NCI-H524 (cell line): ENCODE results near the gene CLNK.

Experiments
- DNase-seq, 2 experiments: peaks; one replicate each; lab custom pipeline; 2025; lab: John Stamatoyannopoulos, UW

CLNK gene

DNA sequence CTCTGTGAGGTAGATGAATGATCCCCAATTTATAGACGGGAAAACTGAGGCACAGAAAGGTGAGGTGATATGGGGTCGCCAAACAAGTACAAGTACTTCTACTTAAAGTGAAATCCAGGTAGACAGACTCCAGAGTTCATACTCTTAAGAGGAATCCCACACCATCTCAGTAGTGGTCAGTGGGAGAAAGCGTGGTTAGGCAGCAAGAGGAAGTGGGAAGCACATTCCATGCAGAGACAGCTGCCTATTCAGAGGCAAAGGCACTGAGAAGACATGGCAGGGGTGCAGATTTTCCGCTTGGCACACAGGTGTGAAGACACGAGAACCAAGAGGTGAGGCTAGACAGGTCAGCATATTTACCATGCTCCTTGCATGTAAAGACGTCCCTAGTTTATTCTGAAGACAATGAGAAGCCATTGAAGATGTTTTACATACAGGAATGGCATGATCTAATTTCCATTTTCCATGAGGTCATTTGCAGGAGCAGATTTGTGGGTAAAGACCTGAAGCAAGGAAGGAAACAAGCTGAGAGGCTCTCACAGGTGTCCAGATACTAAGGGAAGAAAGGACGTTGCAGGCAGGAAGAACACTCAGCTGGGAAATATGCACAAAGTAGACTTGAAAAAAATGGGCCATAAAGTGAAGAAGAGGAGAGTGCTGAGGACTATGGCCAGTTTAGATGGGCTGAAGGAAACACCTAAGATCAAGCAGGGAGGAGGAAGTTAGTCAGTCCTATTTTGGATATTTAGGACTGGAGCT lies 17.3 kb upstream of the CLNK start:
- no peak for DNase-seq

DNA sequence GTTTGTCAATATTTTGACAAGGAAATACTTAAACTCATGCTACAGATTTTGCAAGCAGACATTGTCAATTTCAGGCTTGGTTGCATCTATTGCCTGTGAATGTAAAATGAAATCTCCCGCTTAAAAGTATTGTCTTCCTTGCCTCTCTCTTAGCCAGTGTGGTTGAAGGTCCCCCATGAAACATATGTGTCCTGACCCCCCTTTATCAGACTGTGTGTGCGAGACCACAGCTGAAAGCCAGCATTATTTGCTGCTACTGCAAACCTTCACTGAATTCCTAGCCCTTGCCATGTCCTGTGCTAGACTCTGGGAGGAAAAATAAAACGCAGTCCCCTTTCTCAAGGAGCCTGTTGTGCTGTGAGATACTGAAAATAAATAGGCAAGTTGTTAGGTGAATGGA lies 16.6 kb upstream of the CLNK start:
- no peak for DNase-seq

DNA sequence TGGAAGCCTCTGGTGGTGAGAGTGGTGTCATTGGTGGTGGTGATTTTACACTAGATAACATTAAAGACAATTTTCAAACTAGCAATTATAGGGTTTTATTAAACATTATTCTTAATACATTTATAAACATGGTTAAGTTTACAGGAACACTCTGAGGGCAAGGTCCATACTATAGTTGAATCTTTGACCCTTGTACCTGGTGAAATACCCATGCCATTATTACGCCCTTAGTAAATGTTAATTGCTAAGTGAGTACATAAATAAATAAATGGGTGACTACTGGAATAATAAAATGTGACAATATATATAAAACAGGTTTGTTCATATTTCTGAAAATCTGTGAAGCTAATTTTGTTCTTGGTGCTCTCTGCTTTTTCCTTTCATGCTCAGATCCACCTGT lies 13.6 kb upstream of the CLNK start:
- no peak for DNase-seq

DNA sequence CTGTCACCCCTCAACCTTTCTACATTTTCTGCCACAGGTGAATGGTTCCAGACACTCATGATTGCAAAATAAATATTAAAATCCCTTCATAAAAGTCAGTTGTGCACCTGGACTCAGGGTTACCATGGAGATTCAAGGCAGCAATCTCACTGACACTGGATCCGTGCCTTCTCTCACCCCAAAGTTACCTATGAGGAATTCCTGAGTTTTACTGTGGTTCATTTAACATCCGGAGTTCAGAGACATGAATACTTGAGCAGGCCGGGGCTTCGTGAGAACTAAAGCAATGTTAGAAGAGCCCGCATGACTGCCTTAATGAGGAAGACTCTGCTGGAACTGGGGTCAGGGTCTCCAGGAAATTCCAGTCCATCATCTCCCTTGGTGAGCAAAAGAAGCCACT lies 12.5 kb upstream of the CLNK start:
- DNase-seq, result no peak

DNA sequence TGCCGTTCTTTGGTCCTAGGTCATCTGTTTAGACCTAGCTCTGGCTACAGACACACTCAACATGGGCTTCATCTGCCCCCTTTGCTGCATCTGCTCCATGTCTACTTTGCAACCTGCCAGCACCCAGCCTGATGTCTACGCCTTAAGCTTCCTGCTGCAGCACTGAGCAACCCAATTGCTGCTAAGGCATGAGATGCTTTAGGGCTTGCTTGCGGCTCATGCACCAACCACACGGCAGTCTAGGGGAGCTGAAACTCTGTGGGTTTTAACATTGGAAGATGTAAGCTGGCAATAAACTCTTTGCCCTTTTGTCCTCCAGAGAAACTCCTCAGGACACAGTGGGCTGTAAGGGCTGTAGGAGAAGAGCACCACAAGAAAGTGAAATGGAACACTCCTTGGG lies 11.7 kb upstream of the CLNK start:
- DNase-seq, result no peak

DNA sequence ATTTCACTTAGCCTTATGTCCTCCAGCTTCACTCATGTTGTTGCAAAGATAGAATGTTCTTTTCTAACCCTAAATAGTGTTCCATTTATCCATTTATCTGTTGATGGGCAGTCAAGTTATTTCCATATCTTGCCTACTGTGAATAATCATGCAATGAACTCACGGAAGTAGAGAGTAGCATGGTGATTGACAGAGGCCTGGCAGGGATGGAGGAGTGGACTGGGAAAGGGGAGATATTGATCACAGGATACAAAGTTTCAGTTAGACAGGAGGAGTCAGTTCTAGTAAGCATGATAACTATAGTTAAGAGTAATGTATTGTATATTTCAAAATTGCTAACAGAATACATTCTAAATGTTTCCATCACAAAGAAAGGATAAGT lies 10.3 kb upstream of the CLNK start:
- DNase-seq, result no peak

DNA sequence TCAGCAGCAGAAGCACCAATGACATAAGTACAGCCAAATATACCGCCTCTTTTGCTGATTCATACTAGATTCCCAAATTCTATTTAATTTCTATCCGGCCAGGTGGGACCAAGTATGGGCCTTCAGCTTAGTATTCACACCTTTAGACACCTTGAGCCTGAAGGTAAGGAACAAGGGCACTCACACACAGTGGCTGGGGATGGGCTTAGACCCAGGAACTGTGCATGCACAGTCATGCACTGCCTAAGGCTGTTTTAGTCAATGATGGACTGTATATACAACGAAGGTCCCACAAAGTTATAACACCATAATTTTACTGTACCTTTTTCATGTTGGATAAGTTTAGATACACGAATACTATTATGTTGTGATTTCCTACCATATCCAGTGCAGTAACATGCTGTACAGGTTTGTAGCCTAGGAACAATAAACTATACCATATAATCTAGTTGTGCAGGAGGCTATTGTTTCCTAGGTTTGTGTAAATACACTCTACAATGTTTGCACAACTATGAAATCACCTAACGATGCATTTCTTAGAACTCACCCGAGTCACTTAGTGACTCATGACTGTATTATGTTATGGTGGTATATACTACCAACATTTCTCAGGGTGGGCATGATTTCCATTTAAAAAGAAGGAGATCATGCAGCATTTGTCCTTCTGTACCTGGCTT lies 9.7 kb upstream of the CLNK start:
- no peak for DNase-seq

DNA sequence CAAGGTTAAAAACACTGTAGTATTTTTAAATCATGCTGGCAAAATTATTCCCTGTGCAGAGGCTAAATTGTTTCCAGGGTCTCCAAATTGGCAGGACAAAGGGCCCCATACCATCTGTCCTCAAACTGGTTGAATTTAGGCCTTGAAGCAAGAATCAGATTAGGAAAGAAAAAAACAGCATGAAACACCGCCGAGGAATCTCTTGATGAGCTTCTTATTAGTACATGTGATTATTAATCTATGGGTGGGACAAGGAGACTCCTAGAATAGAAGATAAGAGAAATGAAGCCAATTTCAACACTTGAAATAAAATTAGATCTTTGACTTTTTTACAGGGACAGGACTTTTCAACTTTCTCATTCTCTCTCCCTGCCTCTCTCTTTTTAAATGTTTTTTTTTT lies 7.1 kb upstream of the CLNK start:
- peak in 1 of 2 experiments; percentile 47 for DNase-seq

DNA sequence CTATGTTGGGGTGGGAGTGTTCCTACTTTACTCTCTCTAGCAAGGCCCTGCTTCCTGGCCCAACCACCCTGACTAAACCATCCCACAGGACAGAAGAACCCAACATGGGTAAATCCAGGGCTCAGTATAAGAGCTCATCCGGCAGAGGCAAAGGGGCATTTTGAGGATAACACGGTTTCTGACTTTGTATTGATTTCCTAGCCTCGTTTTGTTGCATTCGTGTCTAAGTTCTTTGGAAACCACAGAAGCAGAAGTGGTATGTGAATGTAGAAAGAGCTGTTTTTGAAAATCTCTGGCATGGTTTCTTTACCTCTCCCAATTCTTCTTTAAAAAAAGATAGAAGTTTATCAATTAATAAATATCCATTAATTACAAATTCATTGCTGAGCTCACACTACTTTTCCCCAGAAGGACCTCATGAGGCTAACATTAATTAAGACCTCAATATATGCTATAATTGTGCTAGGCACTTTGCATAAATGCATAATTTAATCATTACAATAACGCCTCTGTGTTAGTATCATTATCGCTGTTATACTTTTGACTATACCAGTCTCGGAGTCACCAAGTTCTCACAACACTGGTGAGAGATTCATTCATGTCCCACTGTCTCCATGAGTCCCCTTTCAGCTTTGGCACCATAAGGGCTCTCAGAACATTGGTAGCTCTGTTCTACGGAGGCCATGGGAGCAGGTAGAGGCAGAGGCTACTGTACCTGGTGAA lies 5.8 kb upstream of the CLNK start:
- DNase-seq, result no peak

DNA sequence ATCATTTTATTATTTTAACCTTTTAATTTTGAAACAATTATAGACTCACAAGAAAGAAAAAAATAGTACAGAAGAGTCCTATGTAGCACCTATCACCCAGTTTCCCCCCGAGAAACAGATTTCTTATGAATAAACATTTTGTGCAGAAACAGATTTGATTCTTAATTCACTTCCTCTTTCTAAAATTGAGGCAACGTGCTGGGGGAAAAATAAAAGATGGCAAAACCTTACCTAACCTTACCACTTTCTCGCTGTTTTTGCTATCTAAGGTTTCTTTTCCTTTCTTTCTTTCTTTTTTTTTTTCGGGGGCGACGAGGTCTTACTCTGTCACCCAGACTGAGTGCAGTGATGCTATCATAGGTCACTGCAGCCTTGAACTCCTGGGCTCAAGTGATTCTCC lies 4.3 kb upstream of the CLNK start:
- no peak for DNase-seq

DNA sequence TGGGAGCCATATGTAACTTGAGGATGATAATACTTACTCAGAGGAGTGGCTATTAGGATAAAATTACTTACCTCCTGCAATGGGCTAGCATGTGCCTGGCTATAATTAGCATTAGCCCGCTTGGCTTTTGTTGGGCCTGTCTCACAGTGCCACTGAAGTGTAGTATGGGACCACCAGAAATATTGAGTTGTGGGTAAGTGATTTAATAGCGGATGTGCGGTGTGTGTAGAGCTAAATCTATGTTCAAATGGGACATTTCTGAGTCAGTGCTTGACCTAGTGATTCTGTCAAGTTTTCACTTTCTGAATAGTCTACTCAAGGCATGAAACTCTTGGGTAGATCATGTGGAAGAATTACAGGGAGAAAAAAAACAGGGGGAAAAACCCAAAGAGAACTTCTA lies 3.5 kb upstream of the CLNK start:
- DNase-seq, result peak in 1 of 2 experiments; percentile 75

DNA sequence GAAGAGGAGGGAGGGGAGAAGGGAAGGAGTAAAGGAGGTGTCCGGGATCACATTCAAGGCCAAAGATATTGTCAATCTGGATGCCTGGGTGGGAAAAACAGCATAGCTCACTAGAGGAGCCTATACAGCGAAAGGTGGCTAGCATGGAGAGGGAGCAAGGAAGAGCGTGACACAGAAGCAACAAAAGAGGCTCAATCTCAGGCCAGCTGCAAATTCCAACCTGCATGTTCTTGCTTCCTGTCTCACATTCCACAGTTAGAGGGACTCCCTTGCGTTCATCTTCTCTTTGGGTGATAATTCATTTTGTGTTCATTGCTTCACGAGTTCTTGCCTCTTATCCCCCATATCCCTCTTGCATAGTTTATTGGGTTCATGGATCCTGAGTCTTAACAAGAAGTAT lies 3.0 kb upstream of the CLNK start:
- DNase-seq, result no peak

DNA sequence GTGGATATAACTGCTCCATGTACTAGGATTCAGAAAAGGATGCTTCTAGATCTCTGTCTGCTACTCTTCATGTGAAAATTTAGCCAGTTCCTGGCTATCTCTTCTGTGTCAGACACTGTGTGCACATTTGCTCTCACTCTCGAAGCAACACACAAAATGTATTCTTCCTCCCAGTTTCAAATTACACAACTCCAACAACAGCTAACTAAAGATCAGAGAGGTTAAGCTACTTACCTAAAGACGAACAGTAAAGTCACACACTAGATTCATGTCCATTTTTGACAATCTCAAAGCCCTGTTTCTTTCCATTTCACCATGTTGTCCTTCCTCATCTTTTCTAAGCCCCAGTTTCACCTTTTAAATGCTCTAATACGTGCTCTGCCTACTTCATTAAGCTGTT lies 2.2 kb downstream of the CLNK start:
- DNase-seq, result no peak

DNA sequence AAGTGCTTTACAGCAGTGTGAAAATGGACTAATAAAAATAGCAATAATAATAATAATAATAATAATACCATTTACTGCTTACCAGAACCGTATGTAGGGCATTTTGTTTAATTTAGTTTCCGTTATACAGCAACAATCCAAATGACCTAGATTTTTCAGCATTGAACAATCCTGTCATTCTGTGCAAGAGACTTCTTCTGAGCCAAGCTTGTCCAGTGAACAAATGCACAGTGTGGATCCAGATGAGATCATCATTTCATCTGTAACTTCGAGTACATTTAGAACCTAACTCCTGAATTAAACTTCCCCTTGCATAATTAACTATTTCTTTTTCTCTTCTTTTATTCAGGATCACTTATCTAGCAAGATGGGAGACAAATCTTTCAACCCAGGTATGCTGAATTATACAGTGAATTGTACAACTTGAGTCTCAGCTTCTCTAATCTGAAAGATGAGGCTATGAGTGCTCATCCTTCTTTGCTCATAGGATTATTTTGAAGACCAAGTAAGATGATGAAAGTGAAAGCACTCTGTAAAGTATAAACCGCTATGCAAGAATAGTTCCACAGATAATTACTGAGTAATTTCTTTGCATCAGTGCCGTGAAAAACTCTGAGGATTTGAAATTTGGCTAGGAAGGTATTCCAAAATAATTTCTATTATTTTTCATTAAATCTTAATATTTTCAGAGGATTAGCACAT lies 6.6 kb downstream of the CLNK start:
- no peak for DNase-seq

DNA sequence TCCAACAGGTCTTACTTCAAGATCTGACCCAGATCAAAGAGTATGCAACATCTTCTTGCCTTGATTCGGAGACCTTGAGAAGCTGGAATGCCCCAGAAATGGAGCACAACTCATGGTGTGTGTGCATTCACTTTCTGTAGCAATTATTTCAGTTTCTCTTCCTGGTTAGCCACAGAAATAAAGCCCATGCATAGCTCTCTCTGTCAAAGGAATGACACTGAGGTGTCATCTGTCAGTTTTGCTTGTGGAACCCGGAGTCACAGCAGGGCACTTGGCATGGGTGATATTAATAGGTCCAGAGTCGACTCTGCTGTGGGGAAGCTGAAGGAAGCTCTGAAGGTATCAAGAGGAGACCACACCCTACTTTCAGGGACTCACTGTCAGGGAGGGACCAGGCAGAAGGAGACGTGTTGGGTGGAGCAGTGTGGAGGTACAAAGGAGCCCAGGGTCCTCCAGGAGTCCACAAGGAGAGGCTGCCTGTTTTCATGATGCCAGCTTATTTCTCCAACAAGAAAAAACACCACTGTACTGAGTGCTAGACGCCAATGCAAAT lies 10.7 kb downstream of the CLNK start:
- DNase-seq, result no peak

DNA sequence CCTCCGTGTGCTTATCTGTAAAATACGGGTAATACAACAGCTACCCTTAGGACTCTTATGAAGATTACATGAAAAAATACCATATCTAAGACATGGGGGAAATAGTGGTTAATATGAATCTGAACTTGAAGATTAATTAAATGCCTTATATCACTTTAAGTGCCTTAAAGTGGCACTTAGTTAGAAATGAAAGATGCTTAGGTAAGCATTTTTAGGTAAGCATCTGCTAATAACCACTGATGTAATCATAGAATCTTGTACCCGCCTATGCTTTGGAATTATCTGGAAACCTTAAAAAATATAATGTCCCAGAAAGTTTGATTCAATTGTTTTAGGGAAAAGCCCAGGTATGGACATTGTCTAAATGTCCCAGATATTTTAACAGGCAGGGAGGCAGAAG lies 12.2 kb downstream of the CLNK start:
- peak in 1 of 2 experiments; percentile 2 for DNase-seq

DNA sequence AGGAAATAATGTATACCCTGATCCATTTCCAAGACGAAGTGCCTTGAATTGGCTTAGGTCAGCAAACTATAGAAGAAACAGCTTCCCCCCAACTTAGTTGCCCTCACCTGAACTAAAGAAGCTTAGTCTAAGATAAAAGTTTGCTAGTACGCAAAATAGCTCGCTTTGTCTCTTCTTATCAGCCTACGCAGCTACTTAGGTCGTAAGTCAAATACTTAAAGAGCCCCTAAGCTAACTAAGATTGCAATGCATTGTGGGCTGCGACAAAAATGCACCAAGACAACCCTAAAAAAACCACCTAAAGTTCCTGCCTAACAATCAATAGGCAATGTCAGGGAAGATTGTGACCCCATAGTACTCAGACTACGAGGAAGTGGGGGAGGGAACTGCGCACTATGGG lies 12.8 kb downstream of the CLNK start:
- no peak for DNase-seq

DNA sequence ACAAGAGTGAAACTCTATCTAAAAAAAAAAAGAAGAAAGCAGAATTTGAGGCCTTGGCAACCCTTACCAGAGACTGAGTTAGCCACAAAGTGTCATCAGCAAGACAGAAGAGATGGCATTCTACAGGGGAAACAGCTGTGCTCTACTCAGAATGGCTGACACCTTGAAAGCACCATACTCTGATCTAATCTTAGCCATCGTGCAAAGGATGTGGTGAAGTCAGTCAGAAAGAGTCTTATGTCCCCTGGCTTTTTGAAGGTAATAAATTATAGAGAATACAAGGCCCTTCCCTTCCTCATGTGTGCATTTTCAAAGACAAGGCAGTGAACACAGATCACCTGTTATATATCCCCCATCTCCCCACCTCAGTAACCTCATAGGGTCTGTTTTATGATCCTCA lies 13.2 kb downstream of the CLNK start:
- no peak for DNase-seq

DNA sequence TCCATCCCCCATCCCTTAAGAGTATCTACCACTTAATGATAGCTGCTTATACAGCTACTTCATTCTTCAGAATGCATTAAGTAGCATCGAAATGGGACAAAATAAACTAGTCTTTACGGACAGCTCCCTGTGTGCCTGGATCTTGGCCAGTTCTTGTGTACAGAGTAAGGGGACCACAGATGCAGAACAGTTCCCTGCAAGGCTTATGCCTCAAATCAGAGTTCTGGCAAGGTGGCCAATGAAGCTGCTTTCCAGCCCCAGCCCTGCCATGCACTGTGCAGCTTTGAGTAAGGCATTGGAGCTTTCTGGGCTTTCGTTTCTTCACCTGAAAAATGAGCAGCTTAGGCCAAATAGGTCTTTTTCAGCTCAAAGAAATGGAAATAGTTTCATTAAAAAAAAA lies 14.2 kb downstream of the CLNK start:
- no peak for DNase-seq

DNA sequence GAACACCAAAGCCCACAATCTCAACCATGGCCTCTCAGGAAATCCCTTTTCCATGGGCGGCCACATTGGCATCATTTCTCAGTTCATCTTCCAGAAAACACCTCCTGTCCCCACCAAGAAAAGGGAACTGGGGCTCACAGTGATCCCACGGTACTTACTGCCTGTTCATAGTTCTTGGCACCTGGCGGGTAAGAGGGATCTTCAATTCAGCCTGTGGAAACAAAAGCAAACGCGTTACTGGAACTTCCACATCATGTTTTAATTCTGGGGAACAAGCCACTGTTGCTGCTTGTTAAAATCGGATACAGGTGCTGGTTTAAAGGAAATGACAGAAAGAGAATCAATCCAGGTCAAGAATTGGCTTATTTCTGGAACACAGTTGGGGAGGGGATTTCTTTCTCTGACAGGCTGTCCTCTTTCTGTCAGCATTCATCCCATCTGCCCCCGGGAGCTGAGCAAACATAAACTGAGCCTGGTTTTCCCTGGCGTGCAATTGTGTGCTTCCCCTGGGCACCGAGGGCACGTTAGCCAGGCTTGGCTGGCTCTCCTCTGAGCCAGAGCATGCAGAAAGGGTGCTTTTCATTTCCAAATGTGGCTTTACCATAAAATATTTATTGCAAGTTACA lies 16.8 kb downstream of the CLNK start:
- DNase-seq, result peak; percentile 62 to 82

DNA sequence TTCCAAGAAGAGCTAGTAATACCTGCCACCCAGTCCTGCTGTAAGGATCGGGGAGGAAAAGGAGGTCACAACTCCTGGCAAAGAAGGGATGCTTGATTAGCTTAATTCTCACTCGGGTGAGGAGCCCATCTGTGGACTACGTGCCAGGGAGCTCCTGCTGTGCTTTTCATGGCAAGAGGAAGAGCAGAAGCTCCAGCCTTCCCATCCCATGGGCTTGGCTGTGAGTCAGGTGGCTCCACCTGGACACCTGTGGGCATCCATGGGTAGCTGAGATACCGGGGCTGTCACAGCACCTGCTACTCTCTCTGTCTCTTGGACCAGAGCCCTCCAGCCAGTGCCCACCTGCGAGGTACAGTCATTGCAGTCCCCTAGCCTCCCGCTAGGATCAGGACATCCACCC lies 18.0 kb downstream of the CLNK start:
- peak in 1 of 2 experiments; percentile 8 for DNase-seq

DNA sequence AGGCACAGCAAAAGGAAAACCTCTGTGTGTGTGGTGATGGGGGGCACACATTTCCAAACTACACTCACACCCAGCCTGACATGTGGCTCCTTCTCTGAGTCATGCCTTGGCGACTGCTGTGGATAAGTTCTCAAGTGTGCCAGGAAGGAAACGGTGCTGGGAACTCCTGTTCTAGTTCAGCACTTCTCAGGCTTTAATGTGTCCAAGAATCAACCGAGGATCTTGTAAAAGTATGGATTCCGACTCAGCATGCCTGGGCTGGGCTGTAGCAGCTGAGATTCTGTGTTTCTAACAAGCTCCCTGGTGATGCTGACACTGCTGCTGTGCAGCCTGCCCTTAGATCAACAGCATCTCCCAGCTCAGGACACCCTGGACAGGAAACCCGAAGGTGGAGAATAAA lies 20.2 kb downstream of the CLNK start:
- no peak for DNase-seq
